HG02870 (cell line): Measurements from ENCODE around the gene SH3D19.

ENCODE experiments used
- ATAC-seq: cut with Tn5 transposase; IDR thresholded peaks from one replicate; pipeline ENCODE4 v1.9.1; 2021; ENCODE audit warnings: mild to moderate bottlenecking, moderate library complexity; ENCODE audit not compliant: unreplicated experiment

Gene SH3D19

GRCh38 chr4:151202381-151202780 lies 123.0 kb downstream of the SH3D19 start:
- ATAC-seq, result no peak

GRCh38 chr4:151199319-151200190 lies 125.8 kb downstream of the SH3D19 start:
- ATAC-seq, result no peak

- no peak for ATAC-seq
Observed at GRCh38 chr4:151198748-151199147, 126.7 kb downstream of the SH3D19 start.

- no peak for ATAC-seq
Observed at GRCh38 chr4:151197247-151197646, 128.2 kb downstream of the SH3D19 start.

- ATAC-seq, result no peak
Observed at GRCh38 chr4:151195801-151196200, 129.6 kb downstream of the SH3D19 start.

GRCh38 chr4:151193414-151193813 lies 132.0 kb downstream of the SH3D19 start:
- ATAC-seq, result no peak

GRCh38 chr4:151192556-151193235 lies 132.7 kb downstream of the SH3D19 start:
- ATAC-seq, result no peak

GRCh38 chr4:151184523-151185458 lies 140.6 kb downstream of the SH3D19 start:
- no peak for ATAC-seq

GRCh38 chr4:151182455-151182996 lies 142.9 kb downstream of the SH3D19 start:
- no peak for ATAC-seq

GRCh38 chr4:151176685-151177084 lies 148.7 kb downstream of the SH3D19 start:
- ATAC-seq, result no peak

GRCh38 chr4:151175754-151176631 lies 149.4 kb downstream of the SH3D19 start:
- no peak for ATAC-seq

GRCh38 chr4:151175233-151175632 lies 150.2 kb downstream of the SH3D19 start:
- no peak for ATAC-seq

- ATAC-seq, result no peak
Observed at GRCh38 chr4:151174784-151175183, 150.6 kb downstream of the SH3D19 start.

- ATAC-seq, result no peak
Observed at GRCh38 chr4:151173871-151174270, 151.5 kb downstream of the SH3D19 start.

GRCh38 chr4:151169900-151170299 lies 155.5 kb downstream of the SH3D19 start:
- no peak for ATAC-seq

- ATAC-seq, result no peak
Observed at GRCh38 chr4:151169223-151169622, 156.2 kb downstream of the SH3D19 start.

GRCh38 chr4:151167561-151167960 lies 157.8 kb downstream of the SH3D19 start:
- no peak for ATAC-seq

- no peak for ATAC-seq
Observed at GRCh38 chr4:151166636-151167035, 158.8 kb downstream of the SH3D19 start.

GRCh38 chr4:151165205-151166000 lies 160.0 kb downstream of the SH3D19 start:
- no peak for ATAC-seq
